BE2C (cell line): ENCODE data around the gene DCDC1.

Experiments
- DNase-seq: peaks from one replicate; pipeline ENCODE4 v3.0.0-alpha.2; 2020
- H3K27me3 ChIP-seq: fragments of 250-450 bp; sonication (Bioruptor Pico); 2 replicates; pipeline ENCODE4 v1.5.1; 2020; ENCODE audit warnings: mild to moderate bottlenecking
- H3K36me3 ChIP-seq: fragments of 250-450 bp; sonication (Bioruptor Pico); 2 replicates; pipeline ENCODE4 v1.5.1; 2020; ENCODE audit warnings: mild to moderate bottlenecking
- H3K4me1 ChIP-seq: fragments of 250-450 bp; sonication (Bioruptor Pico); 2 replicates; pipeline ENCODE4 v1.5.1; 2020
- H3K4me3 ChIP-seq: 2 replicates; pipeline ENCODE4 v1.5.1; 2011; ENCODE audit warnings: low read depth, low read length
- H3K9me3 ChIP-seq: fragments of 250-450 bp; sonication (Bioruptor Pico); 2 replicates; pipeline ENCODE4 v1.5.1; 2020
- TF ChIP-seq, protein P1 (sequence below): IDR thresholded peaks from 2 replicates; pipeline ENCODE4 v1.5.1; 2012; ENCODE audit warnings: mild to moderate bottlenecking, low read depth, low read length

DCDC1 gene

DNA sequence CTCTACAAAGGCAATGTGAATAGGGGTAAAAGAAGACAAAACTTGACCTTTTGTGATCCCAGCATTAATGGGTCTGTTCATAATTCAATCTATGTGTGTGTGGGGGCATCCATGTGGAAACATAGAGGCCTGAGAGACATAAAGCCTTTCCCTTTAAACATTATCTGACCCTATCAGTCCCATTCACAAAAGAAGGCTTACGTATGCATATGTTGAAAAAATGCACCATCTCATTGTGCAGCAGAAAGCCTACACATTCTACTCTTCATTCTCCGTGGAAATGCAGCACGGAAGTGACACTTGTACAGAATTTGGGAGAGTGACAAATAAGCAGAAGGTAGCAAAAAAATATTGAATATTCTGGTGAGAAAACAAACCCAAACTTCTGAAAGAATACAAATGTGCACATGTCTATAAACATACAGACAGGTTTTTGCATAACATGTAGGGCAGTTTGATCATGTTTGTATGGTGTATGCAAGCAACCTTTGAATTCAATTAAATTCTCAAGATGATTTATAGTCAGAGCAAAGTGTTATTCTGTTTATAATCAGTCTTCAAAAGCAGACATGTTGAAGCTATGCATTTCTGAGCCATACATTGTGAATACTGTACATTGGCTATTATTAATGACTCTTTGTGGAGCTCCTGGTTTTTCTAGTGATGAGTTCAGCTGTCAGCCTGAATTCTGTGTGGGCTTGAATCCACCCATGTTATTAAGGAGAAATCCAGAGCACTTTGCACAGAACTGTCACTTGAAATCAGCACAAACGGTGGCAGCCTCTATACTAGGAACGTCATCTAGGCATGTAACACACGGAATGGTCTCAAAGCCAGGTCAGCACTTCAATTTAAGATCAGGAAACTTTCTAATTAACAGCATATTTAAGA lies 236.8 kb downstream of the DCDC1 start:
- Histone ChIP-seq H3K4me1 (no peaks in the 10 kb centered on the region), H3K27me3 (no peaks in the 10 kb centered on the region), H3K36me3 (no peaks in the 10 kb centered on the region), H3K9me3 (no peaks in the 10 kb centered on the region), H3K4me3 (no peak overlapping the region)
- DNase-seq = no peak
- TF ChIP-seq, protein P1, sequence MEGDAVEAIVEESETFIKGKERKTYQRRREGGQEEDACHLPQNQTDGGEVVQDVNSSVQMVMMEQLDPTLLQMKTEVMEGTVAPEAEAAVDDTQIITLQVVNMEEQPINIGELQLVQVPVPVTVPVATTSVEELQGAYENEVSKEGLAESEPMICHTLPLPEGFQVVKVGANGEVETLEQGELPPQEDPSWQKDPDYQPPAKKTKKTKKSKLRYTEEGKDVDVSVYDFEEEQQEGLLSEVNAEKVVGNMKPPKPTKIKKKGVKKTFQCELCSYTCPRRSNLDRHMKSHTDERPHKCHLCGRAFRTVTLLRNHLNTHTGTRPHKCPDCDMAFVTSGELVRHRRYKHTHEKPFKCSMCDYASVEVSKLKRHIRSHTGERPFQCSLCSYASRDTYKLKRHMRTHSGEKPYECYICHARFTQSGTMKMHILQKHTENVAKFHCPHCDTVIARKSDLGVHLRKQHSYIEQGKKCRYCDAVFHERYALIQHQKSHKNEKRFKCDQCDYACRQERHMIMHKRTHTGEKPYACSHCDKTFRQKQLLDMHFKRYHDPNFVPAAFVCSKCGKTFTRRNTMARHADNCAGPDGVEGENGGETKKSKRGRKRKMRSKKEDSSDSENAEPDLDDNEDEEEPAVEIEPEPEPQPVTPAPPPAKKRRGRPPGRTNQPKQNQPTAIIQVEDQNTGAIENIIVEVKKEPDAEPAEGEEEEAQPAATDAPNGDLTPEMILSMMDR = no peak

DNA sequence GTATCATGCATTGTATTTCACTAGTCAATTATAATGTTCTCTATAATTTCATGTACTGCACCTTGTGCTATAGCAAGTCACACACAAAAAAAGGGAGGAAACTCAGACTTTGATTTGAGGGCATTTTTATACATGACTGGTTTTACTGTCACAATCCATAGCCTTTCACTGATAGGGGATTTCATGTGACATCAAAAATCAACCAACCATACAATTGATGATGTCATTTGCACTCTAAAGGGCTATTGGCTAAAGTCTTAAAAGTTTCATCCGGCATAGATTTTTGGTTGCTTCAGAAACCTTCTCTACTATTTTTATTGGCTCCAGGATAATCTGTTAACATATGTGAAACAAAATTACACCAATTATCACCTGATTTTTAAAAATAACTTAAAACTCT lies 237.8 kb downstream of the DCDC1 start:
- Histone ChIP-seq H3K9me3 (no peaks in the 10 kb centered on the region), H3K27me3 (no peaks in the 10 kb centered on the region), H3K4me3 (no peak overlapping the region), H3K36me3 (no peaks in the 10 kb centered on the region), H3K4me1 (no peaks in the 10 kb centered on the region)
- TF ChIP-seq, protein P1 = no peak
- DNase-seq = no peak

DNA sequence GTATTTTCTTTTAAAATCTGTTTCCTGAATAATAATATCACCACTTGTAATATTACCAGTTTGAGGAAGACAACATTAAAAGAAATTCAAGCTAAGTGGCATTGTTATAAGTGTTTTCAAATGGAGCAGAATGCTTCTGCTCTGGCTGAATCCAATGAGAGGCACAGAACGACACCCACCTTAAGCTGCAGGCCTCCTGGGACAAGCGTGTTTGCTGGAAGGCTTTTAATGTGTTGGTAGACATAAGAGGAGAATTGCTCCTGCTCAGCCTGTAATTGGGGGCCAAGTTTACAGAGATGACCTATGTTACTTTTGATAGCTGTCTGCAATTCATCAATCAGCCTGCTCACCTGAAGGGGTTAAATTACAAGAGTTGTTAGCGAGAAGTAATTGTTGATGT lies 242.2 kb downstream of the DCDC1 start:
- no peaks in the 10 kb centered on the region for H3K36me3 ChIP-seq
- TF ChIP-seq, protein P1 = no peak
- no peaks in the 10 kb centered on the region for H3K9me3 ChIP-seq
- H3K4me1 ChIP-seq = no peaks in the 10 kb centered on the region
- H3K27me3 ChIP-seq = no peaks in the 10 kb centered on the region
- DNase-seq = no peak
- H3K4me3 ChIP-seq = no peak overlapping the region

DNA sequence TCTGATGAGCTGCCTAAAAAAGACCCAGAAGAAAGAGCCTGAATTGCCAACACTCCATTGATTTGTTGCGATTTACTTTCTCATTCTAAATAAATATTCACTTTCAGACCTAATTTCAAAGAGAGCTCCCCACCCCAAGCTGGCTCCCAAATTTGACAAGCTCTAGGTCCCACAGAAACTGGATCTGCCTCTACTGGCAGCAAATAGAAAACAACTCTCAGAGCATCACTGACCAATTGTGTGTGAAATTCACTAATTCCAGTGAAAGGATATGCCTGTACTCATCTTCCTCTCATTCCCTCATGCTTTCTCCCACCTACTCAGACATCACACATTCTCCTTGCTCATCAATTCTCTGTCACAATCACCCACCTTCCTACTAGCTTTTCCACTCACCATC lies 249.1 kb downstream of the DCDC1 start:
- Histone ChIP-seq H3K9me3 (no peaks in the 10 kb centered on the region), H3K27me3 (no peaks in the 10 kb centered on the region), H3K36me3 (no peaks in the 10 kb centered on the region), H3K4me1 (no peaks in the 10 kb centered on the region), H3K4me3 (no peak overlapping the region)
- DNase-seq = no peak
- TF ChIP-seq, protein P1 = no peak

DNA sequence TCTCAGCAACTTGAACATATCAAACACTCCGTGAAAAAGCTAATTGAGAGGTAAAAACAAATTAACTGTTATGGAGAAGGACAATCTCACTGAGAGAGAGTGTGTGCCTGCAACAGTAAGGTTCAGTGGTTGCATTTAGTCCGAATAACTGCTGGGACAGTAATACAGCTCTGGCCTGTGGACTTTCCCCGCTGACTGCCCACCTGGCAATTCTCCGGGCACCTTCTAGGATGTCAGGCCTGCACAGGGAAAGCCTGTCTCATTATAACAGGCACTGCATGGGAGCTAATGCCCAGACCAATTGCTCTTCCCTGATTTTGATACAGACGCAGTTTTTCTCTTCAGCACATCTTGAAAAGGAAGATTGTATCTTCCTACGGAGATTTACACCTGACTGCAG lies 251.0 kb downstream of the DCDC1 start:
- Histone ChIP-seq H3K4me1 (no peaks in the 10 kb centered on the region), H3K4me3 (no peak overlapping the region), H3K27me3 (no peaks in the 10 kb centered on the region), H3K36me3 (no peaks in the 10 kb centered on the region), H3K9me3 (no peaks in the 10 kb centered on the region)
- DNase-seq = no peak
- TF ChIP-seq, protein P1 = no peak

DNA sequence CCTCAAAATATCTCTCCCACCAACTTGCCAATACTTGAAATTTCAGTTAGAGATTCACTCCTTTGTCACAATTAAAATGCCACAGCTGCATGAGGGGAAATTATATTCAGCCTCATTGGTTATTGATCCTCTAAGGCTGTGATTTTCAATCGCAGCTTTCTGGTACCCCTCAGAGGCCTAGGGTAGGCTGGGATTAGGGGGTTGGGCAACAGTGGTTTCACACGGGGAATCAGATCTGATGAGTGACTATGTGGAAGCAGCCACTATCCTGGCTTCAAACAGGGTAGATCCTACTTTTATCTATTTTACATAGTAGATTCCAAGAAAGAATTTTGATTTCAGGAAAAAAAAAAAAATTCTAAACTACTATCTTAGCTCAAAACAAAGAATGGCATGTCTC lies 252.5 kb downstream of the DCDC1 start:
- TF ChIP-seq, protein P1 = no peak

More for the DNA sequence above, 252.5 kb downstream of the DCDC1 start:
- Histone ChIP-seq H3K4me3 (no peak overlapping the region), H3K36me3 (no peaks in the 10 kb centered on the region), H3K27me3 (no peaks in the 10 kb centered on the region), H3K4me1 (no peaks in the 10 kb centered on the region), H3K9me3 (no peaks in the 10 kb centered on the region)
- no peak for DNase-seq
